GM19438 (cell line): ENCODE results near the gene PFKL.

Source experiments
- ATAC-seq: cut with Tn5 transposase; IDR thresholded peaks from one replicate; pipeline ENCODE4 v1.9.1; 2021; ENCODE audit warnings: low read depth; ENCODE audit not compliant: unreplicated experiment

Gene PFKL

GRCh38 chr21:44374601-44375280 lies 74.9 kb downstream of the PFKL start:
- no peak for ATAC-seq

GRCh38 chr21:44375281-44375651 lies 75.4 kb downstream of the PFKL start:
- no peak for ATAC-seq

- no peak for ATAC-seq
Observed at GRCh38 chr21:44375761-44376241, 75.9 kb downstream of the PFKL start.

GRCh38 chr21:44376606-44377005 lies 76.8 kb downstream of the PFKL start:
- no peak for ATAC-seq
